GM12878 (cell line): ENCODE results near the gene CHD5.

Source experiments
- EZH2 ChIP-seq: IDR thresholded peaks from 2 replicates; pipeline ENCODE4 v1.6.1; 2012; ENCODE audit warnings: low read depth, mild to moderate bottlenecking, control low read depth, inconsistent platforms, low read length, borderline replicate concordance; ENCODE audit not compliant: control insufficient read depth
- MXI1 ChIP-seq: fragments of 150-350 bp; IDR thresholded peaks from 2 replicates; pipeline ENCODE4 v1.6.1; 2011; ENCODE audit warnings: low read depth, mild to moderate bottlenecking, inconsistent platforms, low read length, improper control_type of control experiment

DNA sequence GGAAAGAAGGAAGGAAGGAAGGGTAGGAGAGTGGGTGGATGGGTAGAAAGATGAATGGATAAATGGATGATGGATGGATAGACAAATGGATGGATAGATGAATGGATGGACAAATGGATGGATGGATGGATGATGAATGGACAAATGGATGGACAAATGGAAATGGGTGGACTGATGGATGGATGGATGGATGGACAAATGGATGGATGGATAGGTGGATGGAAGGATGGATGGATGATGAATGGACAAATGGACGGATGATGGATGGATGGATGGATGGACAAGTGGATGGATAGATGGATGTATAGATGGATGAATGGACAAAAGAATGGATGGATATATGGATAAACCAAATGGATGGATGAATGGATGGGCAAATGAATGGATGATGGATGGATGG, 30.5 kb downstream of the CHD5 start:
- TF ChIP-seq MXI1: no peak
- no peak for TF ChIP-seq EZH2
